T-helper 2 cell treated with Interferon-gamma antibody and Interleukin-4, amounts not matched to agents 5 μg/mL and 100 μg/mL, for 36 hours (primary cell): ENCODE measurements around the gene ORM2.
A peak's percentile ranks its signal among the peaks of the same experiment; 100 is the strongest.

Experiments used
- DNase-seq: peaks from one replicate; pipeline ENCODE4 v3.0.0; 2021; ENCODE audit warnings: low spot score
- H3K27ac Mint-ChIP-seq: one replicate; pipeline ENCODE4 v1.8.0; 2021; ENCODE audit warnings: mild to moderate bottlenecking, mixed read lengths
- H3K27me3 Mint-ChIP-seq: one replicate; pipeline ENCODE4 v1.8.0; 2021; ENCODE audit warnings: low read depth, mixed read lengths
- H3K36me3 Mint-ChIP-seq: one replicate; pipeline ENCODE4 v1.8.0; 2021; ENCODE audit warnings: low read depth, mixed read lengths
- H3K4me1 Mint-ChIP-seq: one replicate; pipeline ENCODE4 v1.8.0; 2021; ENCODE audit warnings: low read depth, mixed read lengths
- H3K4me3 Mint-ChIP-seq: one replicate; pipeline ENCODE4 v1.8.0; 2022; ENCODE audit warnings: mild to moderate bottlenecking, moderate library complexity, mixed read lengths
- H3K9me3 Mint-ChIP-seq: one replicate; pipeline ENCODE4 v1.8.0; 2021; ENCODE audit warnings: mixed read lengths

Gene ORM2

DNA sequence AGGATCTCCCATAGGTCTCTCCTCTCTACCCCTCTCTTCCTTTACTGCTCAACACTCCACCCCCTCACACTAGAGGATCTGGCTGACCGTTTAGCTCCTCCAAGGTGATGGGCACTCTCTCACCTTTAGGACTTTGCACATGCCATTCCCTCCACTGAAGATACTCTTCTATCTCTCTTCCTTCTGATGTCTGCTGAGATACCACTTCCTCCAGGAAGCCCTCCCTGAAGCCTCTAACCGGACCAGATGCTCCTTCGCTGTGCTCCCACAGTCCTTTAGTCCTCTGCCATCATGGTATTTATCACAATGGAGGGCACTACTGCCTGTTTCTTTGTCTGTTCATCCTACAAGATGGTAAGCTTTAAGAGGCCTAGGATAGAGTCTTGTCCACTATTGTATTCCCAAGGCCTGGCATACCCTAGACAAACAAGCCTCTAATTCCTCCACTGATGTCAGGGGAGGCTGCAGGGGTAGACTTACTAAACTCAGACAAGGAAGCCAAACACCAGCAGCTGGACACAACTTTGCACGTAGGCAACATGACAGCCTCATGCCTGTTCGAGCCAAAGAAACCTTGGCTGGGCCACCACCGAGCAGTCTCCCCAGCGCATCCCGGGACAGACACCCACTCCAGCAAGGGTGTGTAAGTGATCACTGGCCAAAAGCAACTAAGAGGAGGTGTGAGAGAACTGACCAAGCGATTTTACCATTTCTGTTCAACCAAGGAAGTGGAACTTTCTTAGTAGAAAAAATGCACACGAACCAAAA lies 20.2 kb downstream of the ORM2 start:
- H3K36me3 Mint-ChIP-seq, result peaks cover 75% of the 10 kb centered on the region

DNA sequence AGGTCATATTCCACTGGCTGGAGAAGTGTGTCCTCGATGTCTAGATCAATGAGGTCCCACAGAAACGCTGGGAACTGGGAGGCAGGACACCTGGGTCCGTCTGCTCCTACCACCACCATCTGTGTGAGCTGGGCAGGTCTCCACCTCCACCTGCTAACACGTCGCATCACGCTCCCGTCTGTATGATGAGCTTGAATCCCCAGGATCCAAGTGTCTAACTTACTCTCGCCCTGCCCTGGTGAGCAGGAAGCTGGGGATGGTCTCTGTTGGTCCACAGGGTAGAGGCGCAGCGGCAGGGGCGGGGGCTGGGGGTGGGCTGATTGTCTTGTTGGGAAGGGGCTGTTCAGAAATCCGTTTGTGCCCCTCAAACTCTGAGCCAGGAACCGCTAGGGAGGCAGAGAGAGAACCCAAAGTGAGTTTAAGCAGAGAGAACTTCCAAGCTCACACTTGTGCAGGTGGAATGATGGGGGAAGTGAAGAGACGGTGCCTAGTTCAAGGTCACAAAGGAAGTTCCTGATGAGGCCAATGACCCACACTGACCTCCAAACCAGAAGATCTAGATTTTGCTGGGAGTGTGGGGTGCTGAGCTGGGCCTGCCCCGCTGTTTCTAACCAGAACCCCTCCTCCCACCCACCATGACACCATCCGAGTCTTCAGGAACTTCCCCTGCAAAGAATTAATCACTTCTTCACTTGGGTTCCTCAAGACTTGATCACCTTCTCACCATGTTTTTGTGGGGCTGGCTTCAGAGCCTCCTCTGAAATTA lies 21.1 kb downstream of the ORM2 start:
- peaks cover 71% of the 10 kb centered on the region for H3K36me3 Mint-ChIP-seq
- H3K9me3 Mint-ChIP-seq, result no peaks in the 10 kb centered on the region
- no peak for DNase-seq
- H3K4me3 Mint-ChIP-seq, result no peak overlapping the region
- H3K4me1 Mint-ChIP-seq, result peaks cover 31% of the 10 kb centered on the region
- H3K27me3 Mint-ChIP-seq, result no peaks in the 10 kb centered on the region
- no peak overlapping the region for H3K27ac Mint-ChIP-seq

More for the DNA sequence above, 20.2 kb downstream of the ORM2 start:
- Mint-ChIP-seq H3K27ac (peak overlapping the region; percentile 84), H3K27me3 (no peaks in the 10 kb centered on the region), H3K9me3 (no peaks in the 10 kb centered on the region), H3K4me1 (peaks cover 31% of the 10 kb centered on the region), H3K4me3 (peak overlapping the region; percentile 25)
- DNase-seq, result no peak

DNA sequence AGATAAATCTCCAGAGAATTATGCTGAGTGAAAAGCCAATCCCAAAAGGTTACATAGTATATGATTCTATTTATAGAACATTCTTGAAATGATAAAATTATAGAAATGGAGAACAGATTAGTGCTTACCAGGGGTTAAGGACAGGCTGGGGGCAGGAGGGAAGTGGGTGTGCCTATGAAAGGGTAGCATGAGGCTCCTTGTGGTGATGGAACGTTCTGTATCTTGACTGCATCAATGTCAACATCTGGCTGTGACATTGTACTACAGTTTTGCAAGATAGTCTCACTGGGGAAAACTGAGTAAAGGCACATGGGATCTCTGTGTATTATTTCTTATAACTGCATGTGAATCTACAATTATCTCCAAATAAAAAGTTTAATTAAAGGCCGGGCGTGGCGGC lies 22.3 kb downstream of the ORM2 start:
- peak overlapping the region; percentile 26 for H3K4me3 Mint-ChIP-seq
- DNase-seq, result no peak
- no peaks in the 10 kb centered on the region for H3K27me3 Mint-ChIP-seq
- no peaks in the 10 kb centered on the region for H3K9me3 Mint-ChIP-seq
- H3K36me3 Mint-ChIP-seq, result peaks cover 69% of the 10 kb centered on the region
- peak overlapping the region; percentile 45 for H3K27ac Mint-ChIP-seq
- H3K4me1 Mint-ChIP-seq, result peaks cover 32% of the 10 kb centered on the region

DNA sequence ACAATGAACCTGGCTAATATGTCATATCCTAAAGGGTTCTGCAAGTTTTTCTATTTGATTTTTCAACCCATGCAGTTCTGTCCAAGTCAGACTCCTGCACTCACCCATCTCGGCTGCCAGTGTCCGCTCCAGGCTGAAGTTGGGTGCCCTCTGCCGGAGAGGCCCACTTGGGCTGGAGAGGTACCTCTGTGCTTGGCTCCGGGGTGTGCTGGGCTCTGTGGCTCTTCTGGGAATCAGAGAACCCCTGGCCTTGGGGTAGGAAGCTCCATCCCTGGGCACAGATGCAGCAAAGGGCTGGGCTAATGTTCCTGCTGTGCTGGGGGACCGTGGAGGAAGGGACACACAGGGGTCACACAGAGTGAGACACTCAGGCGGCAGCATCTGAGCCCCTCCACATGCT lies 26.2 kb downstream of the ORM2 start:
- DNase-seq, result no peak
- Mint-ChIP-seq H3K9me3 (no peaks in the 10 kb centered on the region), H3K4me3 (no peak overlapping the region), H3K27me3 (no peaks in the 10 kb centered on the region), H3K4me1 (peaks cover 22% of the 10 kb centered on the region), H3K36me3 (peaks cover 71% of the 10 kb centered on the region), H3K27ac (no peak overlapping the region)

DNA sequence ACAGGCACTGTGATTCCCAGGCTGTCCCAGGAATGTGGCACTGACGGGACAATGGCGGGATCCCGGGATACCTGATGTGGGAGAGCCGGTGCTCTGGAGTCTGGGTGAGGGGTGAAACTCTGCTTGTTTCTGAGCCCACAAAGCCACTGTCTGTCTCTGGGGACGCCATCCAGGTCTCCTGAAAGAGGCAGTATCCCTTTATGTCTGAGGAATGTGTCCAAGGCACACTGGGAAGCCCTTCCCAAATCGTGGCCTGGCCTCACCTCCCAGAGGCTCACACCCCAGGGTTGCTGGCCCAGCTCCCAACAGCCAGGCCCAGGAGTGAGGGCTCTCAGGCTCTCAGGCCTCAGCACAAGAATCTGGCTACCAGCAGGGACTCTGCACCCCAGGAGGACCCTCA lies 27.1 kb downstream of the ORM2 start:
- no peaks in the 10 kb centered on the region for H3K9me3 Mint-ChIP-seq
- H3K4me3 Mint-ChIP-seq, result no peak overlapping the region
- peaks cover 75% of the 10 kb centered on the region for H3K36me3 Mint-ChIP-seq
- peaks cover 25% of the 10 kb centered on the region for H3K4me1 Mint-ChIP-seq
- no peak for DNase-seq
- H3K27me3 Mint-ChIP-seq, result no peaks in the 10 kb centered on the region
- peak overlapping the region; percentile 45 for H3K27ac Mint-ChIP-seq

DNA sequence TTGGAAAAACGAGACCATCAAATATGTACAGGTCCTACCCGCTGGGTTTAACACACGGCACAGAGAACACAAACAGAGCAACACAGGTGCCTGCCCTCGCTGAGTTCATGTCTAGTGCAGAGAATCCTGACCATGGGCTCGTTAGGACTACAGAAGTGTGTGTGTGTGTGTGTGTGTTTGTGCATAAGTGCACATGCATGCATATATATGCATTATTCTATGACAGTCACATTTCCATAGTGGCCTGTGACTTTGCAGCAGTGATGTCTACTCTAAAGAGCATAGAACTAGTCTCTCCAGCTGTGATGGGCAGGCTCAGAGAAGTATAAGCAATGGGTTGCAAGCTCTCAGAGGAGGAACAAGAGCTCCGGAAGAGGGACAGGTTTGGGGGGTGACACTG lies 27.7 kb downstream of the ORM2 start:
- Mint-ChIP-seq H3K36me3 (peaks cover 74% of the 10 kb centered on the region), H3K4me3 (no peak overlapping the region), H3K27ac (no peak overlapping the region), H3K27me3 (no peaks in the 10 kb centered on the region), H3K9me3 (no peaks in the 10 kb centered on the region), H3K4me1 (peaks cover 21% of the 10 kb centered on the region)
- DNase-seq, result no peak

DNA sequence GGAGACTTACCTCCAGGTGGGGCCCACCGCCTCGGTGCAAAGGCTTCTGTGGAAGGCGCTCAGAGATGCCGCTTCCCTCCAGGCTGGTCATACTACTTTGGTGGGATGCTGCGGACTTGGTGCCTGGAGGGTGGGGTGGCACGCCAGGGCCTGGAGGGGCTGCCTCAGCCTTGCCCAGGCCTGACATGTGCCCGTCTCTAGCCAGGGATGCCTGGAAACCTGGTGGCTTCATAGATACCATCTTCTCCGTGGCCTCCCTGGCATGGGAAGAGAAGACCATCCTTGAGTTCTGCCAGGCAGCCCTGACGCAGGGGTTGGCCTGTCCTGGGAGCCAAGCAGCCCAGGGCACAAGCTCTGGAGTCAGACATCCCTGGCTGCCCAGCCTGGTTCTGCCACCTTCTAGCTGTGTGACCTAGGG lies 28.3 kb downstream of the ORM2 start:
- no peak for DNase-seq
- no peak overlapping the region for H3K4me3 Mint-ChIP-seq
- no peak overlapping the region for H3K27ac Mint-ChIP-seq
- H3K4me1 Mint-ChIP-seq, result peaks cover 22% of the 10 kb centered on the region
- H3K9me3 Mint-ChIP-seq, result no peaks in the 10 kb centered on the region
- peaks cover 77% of the 10 kb centered on the region for H3K36me3 Mint-ChIP-seq
- H3K27me3 Mint-ChIP-seq, result no peaks in the 10 kb centered on the region

DNA sequence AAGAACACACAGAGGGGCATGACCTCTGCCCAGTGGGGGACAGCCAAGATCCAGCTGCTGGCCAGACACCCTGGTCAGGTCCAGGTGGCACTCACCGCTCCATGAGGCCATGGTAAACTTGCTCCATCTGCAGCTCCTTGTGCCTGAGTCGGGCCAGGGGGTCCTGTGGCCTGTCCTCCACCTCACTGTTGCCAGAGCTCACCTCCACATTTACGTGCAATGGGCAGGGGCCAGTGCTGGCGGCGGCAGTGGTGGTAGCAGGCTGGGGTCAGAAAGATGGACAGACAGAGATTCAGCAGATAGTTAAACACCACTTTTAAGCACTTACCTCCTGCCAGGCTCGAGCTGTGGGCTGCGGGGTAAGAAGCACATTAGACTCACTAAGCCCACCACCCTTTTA lies 30.1 kb downstream of the ORM2 start:
- H3K9me3 Mint-ChIP-seq, result no peaks in the 10 kb centered on the region
- no peaks in the 10 kb centered on the region for H3K27me3 Mint-ChIP-seq
- peaks cover 41% of the 10 kb centered on the region for H3K4me1 Mint-ChIP-seq
- H3K36me3 Mint-ChIP-seq, result peaks cover 87% of the 10 kb centered on the region
- no peak for DNase-seq
- H3K4me3 Mint-ChIP-seq, result no peak overlapping the region
- H3K27ac Mint-ChIP-seq, result no peak overlapping the region

DNA sequence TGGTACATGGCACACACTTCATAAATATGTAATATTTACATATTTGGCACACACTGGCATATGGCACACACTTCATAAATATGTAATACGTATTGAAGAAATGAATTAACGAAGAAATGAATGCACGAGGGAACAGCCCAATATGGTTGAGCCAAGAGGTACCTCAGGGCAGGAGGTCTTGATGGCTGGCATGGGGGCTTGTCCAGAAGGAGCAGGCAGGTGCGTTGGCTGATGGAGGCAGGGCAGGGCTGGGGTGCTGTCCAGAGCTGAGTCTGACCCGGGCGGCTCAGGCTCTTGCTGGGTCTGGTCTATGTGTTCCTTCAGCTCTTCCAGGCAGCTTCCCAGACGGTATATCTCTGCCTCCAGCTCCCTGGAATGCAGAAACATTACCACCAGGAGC lies 31.9 kb downstream of the ORM2 start:
- peaks cover 50% of the 10 kb centered on the region for H3K4me1 Mint-ChIP-seq
- DNase-seq, result no peak
- H3K27me3 Mint-ChIP-seq, result no peaks in the 10 kb centered on the region
- H3K4me3 Mint-ChIP-seq, result no peak overlapping the region
- H3K27ac Mint-ChIP-seq, result peak overlapping the region; percentile 75
- H3K36me3 Mint-ChIP-seq, result peaks cover 91% of the 10 kb centered on the region
- no peaks in the 10 kb centered on the region for H3K9me3 Mint-ChIP-seq

DNA sequence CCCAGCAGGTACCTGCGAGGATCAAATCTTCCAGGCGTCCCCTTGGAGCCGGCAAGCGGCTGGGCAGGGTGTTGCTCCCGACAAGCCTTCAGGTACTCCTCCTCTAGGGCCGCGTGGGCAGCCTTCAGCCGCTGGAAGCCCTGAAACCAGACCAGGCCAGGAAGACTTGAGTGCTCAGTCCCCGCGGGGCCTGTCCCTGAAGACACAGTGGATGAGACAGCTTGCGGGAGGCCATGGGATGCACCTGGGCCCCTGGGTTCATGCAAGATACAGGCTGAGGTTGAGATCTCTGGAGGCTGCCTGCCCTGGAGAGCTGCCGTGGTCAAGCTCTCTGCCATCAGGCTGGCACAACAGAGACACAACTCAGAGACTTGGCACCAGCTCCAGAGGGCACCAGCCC lies 32.7 kb downstream of the ORM2 start:
- H3K36me3 Mint-ChIP-seq, result peaks cover 90% of the 10 kb centered on the region
- no peaks in the 10 kb centered on the region for H3K27me3 Mint-ChIP-seq
- no peak overlapping the region for H3K4me3 Mint-ChIP-seq
- H3K9me3 Mint-ChIP-seq, result no peaks in the 10 kb centered on the region
- DNase-seq, result no peak
- H3K4me1 Mint-ChIP-seq, result peaks cover 56% of the 10 kb centered on the region
- H3K27ac Mint-ChIP-seq, result peak overlapping the region; percentile 72

DNA sequence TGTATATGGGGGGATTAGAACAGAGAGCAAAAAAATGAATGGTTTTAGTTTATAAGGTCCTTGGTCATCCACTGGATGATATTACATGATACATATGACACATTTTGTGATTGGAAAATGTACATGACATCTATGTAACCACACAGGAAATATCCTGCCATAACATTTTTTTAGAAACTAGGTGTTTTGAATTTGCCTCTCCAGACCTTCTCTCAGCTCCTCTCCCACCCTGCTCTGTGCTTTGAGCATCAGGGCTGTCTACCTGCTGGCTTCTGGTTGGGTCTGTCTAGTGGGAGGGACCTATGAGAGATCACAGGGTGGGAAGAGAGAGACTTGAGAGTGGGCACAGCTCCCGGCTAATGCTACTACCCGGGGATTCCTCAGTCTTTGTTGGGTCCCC lies 33.8 kb downstream of the ORM2 start:
- Mint-ChIP-seq H3K36me3 (peaks cover 90% of the 10 kb centered on the region), H3K4me1 (peaks cover 61% of the 10 kb centered on the region), H3K27me3 (no peaks in the 10 kb centered on the region), H3K27ac (peak overlapping the region; percentile 72), H3K9me3 (no peaks in the 10 kb centered on the region), H3K4me3 (peak overlapping the region; percentile 50)
- DNase-seq, result no peak

DNA sequence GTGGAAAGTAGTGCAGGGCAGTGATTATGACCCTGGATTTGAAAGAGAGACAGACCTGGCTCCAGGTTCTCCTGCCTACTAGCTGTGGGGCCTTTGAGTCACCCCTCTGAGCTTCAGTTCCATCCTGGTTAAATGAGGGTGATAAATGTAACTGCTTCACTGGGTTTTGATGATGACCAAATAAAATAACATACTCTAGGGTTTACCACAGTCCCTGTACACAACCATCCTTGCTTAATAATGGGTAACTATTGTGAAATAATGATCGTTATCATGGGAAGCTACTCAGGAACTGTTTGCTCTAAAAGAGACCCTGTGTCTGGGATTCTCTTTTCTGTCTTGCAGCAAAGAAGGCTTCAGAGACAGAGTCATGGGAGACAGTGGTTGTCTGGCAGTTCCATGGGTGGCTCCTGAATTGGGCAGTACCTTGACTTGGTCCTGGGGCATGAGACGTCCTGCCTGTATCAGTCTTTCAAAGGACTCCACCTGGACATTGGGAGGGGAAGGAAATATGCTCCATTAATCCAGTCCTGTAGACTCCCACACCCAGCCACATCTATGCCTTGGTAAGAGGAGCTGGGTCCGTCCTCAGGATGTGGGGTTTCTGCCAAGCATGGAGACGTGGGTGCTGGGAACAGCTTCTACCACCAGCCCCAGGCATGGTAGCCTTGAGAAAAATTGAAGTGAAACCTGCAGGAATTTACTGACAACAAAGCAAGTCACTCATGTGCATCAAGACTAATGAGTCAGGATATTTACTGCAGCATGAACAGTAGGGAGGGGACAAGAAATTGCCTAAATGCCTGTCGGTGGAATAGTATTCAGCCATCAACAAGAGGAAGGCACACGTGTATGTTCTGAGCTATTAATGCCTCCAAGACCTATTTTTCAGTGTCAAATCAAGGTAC lies 34.7 kb downstream of the ORM2 start:
- Mint-ChIP-seq H3K4me3 (peak overlapping the region; percentile 50), H3K4me1 (peaks cover 65% of the 10 kb centered on the region), H3K27me3 (no peaks in the 10 kb centered on the region), H3K9me3 (no peaks in the 10 kb centered on the region), H3K27ac (peak overlapping the region; percentile 72), H3K36me3 (peaks cover 90% of the 10 kb centered on the region)
- DNase-seq, result no peak

DNA sequence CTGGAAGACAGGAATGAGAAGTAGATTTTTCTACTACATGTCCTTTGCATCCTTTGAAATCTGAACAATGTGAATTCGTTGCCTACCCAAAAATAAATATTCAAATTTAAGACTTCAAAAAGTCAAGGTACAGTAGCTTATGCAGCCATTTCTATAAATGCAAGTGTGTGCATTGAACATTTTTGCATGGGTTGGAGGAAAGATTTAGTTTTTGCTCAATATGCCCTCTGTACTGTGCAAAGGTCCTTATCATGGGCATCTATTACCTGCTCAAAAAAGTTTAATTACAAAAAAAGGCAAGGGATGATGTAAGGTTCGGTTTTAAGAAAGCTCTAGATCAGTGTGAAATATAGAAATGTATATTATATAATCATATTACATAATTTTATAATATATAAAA lies 35.5 kb downstream of the ORM2 start:
- peaks cover 88% of the 10 kb centered on the region for H3K36me3 Mint-ChIP-seq

More for the DNA sequence above, 35.5 kb downstream of the ORM2 start:
- Mint-ChIP-seq H3K4me1 (peaks cover 66% of the 10 kb centered on the region), H3K4me3 (no peak overlapping the region), H3K27me3 (no peaks in the 10 kb centered on the region), H3K27ac (no peak overlapping the region), H3K9me3 (no peaks in the 10 kb centered on the region)
- no peak for DNase-seq
